Immature natural killer cell (primary cell): Measurements from ENCODE around the gene SLC34A2. TPM values are rescaled to one million over a fixed set of nuclear protein-coding genes. Genes with fewer than 3 reads are reported as not detected.

Experiments used
- DNase-seq, 3 donors: peaks; one replicate each; pipeline ENCODE4 v3.0.0; 2022; ENCODE audit warnings: mixed read lengths in 1 of 3
- H3K27ac Mint-ChIP-seq, 6 donors: one replicate each; pipeline ENCODE4 v1.8.0; 2020; ENCODE audit warnings: mixed read lengths in 6 of 6, mild to moderate bottlenecking in 5 of 6, inconsistent platforms in 4 of 6, moderate library complexity in 3 of 6
- H3K27me3 Mint-ChIP-seq, 3 donors: one replicate each; pipeline ENCODE4 v1.8.0; 2020 to 2021; ENCODE audit warnings: low read depth in 3 of 3, mild to moderate bottlenecking in 3 of 3, mixed read lengths in 3 of 3, moderate library complexity in 3 of 3, inconsistent platforms in 1 of 3
- H3K36me3 Mint-ChIP-seq, 3 donors: one replicate each; pipeline ENCODE4 v1.8.0; 2020; ENCODE audit warnings: mixed read lengths in 3 of 3, inconsistent platforms in 2 of 3, mild to moderate bottlenecking in 2 of 3
- H3K4me1 Mint-ChIP-seq, 2 donors: one replicate each; pipeline ENCODE4 v1.8.0; 2020; ENCODE audit warnings: inconsistent platforms in 2 of 2, mild to moderate bottlenecking in 2 of 2, mixed read lengths in 2 of 2, moderate library complexity in 1 of 2
- H3K4me3 Mint-ChIP-seq, 5 donors: one replicate each; pipeline ENCODE4 v1.8.0; 2020; ENCODE audit warnings: mild to moderate bottlenecking in 5 of 5, mixed read lengths in 5 of 5, inconsistent platforms in 3 of 5, moderate library complexity in 3 of 5
- H3K9me3 Mint-ChIP-seq, 6 donors: one replicate each; pipeline ENCODE4 v1.8.0; 2020; ENCODE audit warnings: mild to moderate bottlenecking in 6 of 6, mixed read lengths in 6 of 6, inconsistent platforms in 4 of 6, moderate library complexity in 3 of 6
- polyA plus RNA-seq, 3 donors: library from polyadenylated mRNA; unstranded; fragments of 300-500 nt; fragmentation: Illumina TruSeq; gene quantifications; one replicate each; pipeline ENCODE4 v1.2.3, GENCODE V29; 2021

The SLC34A2 gene
- polyA plus RNA-seq, 3 donors from 2014 or later: not detected

GRCh38 chr4:25713812-25714211, 58.2 kb downstream of the SLC34A2 start:
- no peaks in the 10 kb centered on the region for H3K4me1 Mint-ChIP-seq
- peaks cover 0 to 4% (median under 1%) of the 10 kb centered on the region in 3 donors for H3K36me3 Mint-ChIP-seq
- no peak for DNase-seq
- H3K9me3 Mint-ChIP-seq: peaks cover 0 to 4% (median 0%) of the 10 kb centered on the region in 6 donors
- peaks cover under 1 to 3% (median 2%) of the 10 kb centered on the region in 3 donors for H3K27me3 Mint-ChIP-seq
- no peak overlapping the region for H3K27ac Mint-ChIP-seq
- no peak overlapping the region for H3K4me3 Mint-ChIP-seq

GRCh38 chr4:25722964-25723363, 67.3 kb downstream of the SLC34A2 start:
- Mint-ChIP-seq H3K27me3 (peaks cover 0 to 2% (median 0%) of the 10 kb centered on the region in 3 donors), H3K27ac (no peak overlapping the region), H3K4me1 (no peaks in the 10 kb centered on the region), H3K9me3 (no peaks in the 10 kb centered on the region), H3K36me3 (no peaks in the 10 kb centered on the region), H3K4me3 (no peak overlapping the region)
- DNase-seq: no peak

GRCh38 chr4:25723409-25723808, 67.8 kb downstream of the SLC34A2 start:
- Mint-ChIP-seq H3K4me3 (no peak overlapping the region), H3K27me3 (peaks cover 0 to 2% (median 0%) of the 10 kb centered on the region in 3 donors), H3K9me3 (no peaks in the 10 kb centered on the region), H3K4me1 (no peaks in the 10 kb centered on the region), H3K27ac (no peak overlapping the region), H3K36me3 (no peaks in the 10 kb centered on the region)
- no peak for DNase-seq

- Mint-ChIP-seq H3K9me3 (peaks cover 0 to 1% (median 0%) of the 10 kb centered on the region in 6 donors), H3K36me3 (peaks cover 0 to 4% (median 0%) of the 10 kb centered on the region in 3 donors), H3K4me1 (no peaks in the 10 kb centered on the region), H3K27me3 (peaks cover 0 to 2% (median 0%) of the 10 kb centered on the region in 3 donors), H3K4me3 (no peak overlapping the region), H3K27ac (no peak overlapping the region)
- no peak for DNase-seq
These were observed 70.2 kb downstream of the SLC34A2 start for GRCh38 chr4:25725870-25726269.

- Mint-ChIP-seq H3K36me3 (peaks cover 0 to 4% (median 0%) of the 10 kb centered on the region in 3 donors), H3K4me1 (no peaks in the 10 kb centered on the region), H3K27ac (no peak overlapping the region), H3K4me3 (no peak overlapping the region), H3K27me3 (peaks cover 0 to 2% (median 2%) of the 10 kb centered on the region in 3 donors), H3K9me3 (peaks cover 0 to 1% (median 0%) of the 10 kb centered on the region in 6 donors)
- DNase-seq: no peak
These were observed 72.3 kb downstream of the SLC34A2 start for GRCh38 chr4:25727711-25728493.

Other genes starting within 250 kb of the SLC34A2 start
- 10 to 100 TPM; 17.1 to 58.8 (median 22.1) TPM for gene SEL1L3, start 207.1 kb downstream of the SLC34A2 start, polyA plus RNA-seq